Measurements from ENCODE around the gene BTK.
"Not testable (repeated sequence)": the region's sequence is repeated elsewhere in the genome, so short reads cannot be mapped to it uniquely, and the experiment has no call there.

The BTK gene

DNA sequence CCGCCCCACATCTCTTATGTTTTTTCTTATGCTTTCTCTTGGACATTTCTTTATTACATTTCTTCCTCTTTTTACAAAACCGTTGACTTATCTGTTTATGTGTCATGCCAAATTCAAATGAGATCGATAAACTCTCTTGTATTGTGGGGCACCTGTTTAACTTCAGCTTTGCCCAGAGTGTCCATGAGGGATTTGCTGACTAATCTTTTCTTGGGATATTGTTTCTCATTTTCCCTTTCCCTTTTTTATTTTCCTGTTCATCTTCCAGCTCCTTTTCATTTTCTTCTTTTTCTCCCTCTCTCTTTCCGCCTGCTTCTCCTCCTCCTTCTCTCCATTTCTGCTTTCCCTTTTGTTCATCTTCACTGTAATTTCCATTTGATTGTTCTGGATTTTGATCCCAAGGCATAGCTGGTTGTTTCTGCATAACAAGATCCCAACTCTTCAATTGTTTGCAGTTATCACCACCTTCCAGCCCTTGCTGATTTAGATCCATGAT lies 48.2 kb downstream of the BTK start:
- no peak for DNase-seq

DNA sequence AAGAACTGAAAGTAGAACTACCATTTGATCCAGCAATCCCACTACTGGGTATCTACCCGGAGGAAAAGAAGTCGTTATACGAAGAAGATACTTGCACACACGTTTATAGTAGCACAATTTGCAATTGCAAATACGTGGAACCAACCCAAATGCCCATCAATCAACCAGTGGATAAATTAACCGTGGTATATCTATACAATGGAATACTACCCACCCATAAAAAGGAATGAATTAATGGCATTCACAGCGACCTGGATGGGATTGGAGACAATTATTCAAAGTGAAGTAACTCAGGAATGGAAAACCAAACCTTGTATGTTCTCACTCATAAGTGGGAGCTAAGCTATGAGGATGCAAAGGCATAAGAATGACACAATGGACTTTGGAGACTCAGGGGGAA lies 51.7 kb downstream of the BTK start:
- not testable (repeated sequence) for DNase-seq

DNA sequence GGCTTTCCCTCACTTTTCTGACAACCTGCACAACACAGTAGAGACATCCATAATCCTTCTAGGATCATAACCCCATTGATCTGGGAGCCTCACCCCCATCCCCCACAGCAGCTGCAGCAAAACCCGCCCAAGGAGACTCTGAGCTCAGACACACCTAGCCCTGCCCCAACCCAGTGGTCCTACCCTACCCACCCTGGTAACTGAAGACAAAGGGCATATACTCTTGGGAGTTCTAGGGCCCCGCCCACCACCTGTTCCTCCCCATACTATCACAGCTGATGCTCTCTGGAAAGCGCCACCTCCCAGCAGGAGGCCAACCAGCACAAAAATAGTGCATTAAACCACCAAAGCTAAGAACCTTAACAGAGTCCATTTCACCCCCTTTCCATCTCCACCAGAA lies 59.4 kb downstream of the BTK start:
- DNase-seq = not testable (repeated sequence)

DNA sequence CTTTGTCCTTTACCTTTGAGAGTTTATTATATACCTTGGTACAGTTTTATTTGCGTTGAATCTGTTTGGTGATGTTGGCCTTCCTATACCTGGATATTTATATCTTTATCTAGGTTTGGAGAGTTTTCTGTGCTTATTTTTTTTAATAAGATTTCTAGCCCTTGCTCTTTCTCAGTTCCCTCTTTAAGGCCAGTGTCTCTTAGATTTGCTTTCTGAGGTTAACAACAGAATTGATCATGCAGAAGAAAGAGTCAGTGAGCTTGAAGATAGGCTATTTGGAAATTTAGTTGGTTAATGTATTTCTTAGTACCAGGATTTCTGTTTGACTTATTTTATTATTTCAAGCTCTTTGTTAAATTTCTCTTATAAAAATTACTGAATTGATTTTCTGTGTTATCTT lies 82.2 kb downstream of the BTK start:
- no peak for DNase-seq

Measured in suppressor macrophage treated with lipopolysaccharide for 1 hour (primary cell).